GM23248 (cell line): Measurements from ENCODE around the gene ABCB1.

Experiments used
- EZH2 ChIP-seq: fragments of 200-600 bp; sonication (generic); IDR thresholded peaks from 2 replicates; pipeline ENCODE4 v1.6.1; 2018; ENCODE audit warnings: antibody characterized with exemption, mild to moderate bottlenecking; ENCODE audit not compliant: insufficient read depth, poor library complexity, severe bottlenecking
- EZH2phosphoT487 ChIP-seq: fragments of 200-600 bp; sonication (generic); IDR thresholded peaks from 2 replicates; pipeline ENCODE4 v1.6.1; 2018; ENCODE audit warnings: antibody characterized with exemption, moderate library complexity, mild to moderate bottlenecking, low read depth; ENCODE audit not compliant: insufficient read depth

DNA sequence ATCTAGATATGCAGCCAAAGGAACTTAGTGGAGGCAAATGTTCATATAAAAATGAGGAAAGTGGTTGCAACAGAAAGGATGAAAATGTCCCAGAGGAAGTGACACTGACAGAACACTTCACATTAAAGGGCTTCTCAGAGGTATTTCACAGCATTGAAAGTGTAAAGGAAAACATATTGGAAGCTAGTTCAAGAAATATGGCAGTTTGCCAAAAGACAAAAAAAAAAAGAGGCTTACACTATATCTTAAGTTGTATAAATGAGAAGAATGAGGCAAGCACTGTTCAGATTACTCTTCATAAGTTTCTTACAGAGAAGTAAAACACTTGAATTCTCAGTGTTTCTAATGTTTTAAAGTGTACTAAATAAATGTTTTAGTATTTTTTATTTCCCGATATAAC lies 47.6 kb upstream of the ABCB1 start:
- TF ChIP-seq EZH2: no peak
- TF ChIP-seq EZH2phosphoT487: no peak
